ENCODE measurements around the gene REX1BD.

DNA sequence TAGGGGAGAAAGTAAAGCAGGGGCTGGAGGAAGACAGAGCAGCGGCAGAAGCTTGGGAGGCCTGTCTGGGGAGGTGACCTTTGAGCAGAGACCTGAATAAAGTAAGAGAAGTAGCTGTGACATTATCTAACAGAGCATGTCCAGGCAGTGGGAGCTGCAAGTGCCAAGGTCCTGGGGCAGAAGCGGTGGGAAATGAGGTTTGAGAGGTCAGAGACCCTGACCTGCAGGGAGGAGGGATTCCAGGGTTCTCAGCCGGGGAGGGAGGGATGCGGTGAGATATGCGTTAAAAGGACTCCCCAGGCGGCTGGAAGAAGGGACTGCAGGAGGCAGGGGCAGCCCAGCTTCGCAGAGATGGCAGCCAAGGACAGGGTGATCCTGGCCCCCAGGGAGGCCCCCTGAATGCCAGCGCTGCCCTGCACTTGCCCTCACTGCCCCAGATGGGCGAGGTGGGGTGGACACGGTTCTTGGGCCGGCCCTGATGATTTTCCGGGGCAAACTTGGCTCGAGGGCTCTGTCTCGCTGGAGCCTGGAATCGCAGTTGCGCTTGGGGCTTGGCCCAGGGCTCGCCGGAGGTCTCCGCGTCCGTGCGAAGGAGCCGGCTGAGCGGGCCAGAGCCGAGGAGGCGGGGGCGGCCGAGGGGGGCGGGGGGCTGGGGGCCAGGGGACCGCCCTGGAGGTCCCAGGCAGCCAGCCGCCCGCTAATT lies 14.8 kb downstream of the REX1BD start:
- no peak for TF ChIP-seq POLR2A (IDR thresholded peaks at IDR 0.05)
- TF ChIP-seq, protein P1, sequence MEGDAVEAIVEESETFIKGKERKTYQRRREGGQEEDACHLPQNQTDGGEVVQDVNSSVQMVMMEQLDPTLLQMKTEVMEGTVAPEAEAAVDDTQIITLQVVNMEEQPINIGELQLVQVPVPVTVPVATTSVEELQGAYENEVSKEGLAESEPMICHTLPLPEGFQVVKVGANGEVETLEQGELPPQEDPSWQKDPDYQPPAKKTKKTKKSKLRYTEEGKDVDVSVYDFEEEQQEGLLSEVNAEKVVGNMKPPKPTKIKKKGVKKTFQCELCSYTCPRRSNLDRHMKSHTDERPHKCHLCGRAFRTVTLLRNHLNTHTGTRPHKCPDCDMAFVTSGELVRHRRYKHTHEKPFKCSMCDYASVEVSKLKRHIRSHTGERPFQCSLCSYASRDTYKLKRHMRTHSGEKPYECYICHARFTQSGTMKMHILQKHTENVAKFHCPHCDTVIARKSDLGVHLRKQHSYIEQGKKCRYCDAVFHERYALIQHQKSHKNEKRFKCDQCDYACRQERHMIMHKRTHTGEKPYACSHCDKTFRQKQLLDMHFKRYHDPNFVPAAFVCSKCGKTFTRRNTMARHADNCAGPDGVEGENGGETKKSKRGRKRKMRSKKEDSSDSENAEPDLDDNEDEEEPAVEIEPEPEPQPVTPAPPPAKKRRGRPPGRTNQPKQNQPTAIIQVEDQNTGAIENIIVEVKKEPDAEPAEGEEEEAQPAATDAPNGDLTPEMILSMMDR (IDR thresholded peaks at IDR 0.05), result peak in 1 of 6 experiments; percentile 22
